ENCODE measurements around the gene DHRSX. TPM values are rescaled to one million over a fixed set of nuclear protein-coding genes. Genes with fewer than 3 reads are reported as not detected.

DHRSX gene
- total and polyA plus RNA-seq, 2 of the 8 experiments (the other 6 are each of a cell fraction or from before 2014, with no cell fraction given): 35.1 to 43.4 TPM

DNA sequence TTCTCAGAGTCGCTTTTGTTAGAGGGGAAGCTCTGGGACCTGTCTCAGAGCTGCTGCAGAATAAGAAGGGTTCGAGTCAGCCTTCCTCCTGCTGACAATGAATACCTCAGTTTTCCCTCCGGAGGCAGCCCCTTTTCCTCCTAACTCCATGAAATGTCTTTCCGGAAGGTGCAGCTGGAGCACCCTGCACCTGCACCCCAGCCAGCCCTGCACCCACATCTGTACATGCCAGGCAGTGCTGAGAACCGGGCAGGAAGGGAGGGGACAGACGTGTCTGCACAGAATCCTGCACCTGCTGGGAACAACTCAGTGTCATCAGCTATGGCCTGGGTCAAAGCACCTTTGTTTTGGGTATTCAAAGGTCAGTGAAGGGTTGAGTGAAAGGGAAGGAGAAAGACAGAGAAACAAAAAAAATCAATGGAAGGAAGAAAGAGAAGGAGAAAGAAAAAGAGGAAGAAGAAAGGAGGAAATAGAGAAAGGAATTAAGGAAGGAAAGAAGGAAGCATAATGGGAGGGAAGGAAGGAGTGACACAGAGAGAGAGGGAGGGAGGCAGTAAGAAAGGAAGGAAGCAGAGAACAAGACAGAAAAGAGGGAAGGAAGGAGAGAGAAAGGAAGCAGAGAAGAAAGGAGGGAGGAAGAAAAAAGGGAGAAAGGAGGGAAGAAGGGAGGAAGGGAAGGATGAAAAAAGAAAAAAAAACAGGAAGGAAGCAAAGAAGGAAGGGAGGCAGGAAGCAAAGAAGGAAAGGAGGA, 273.7 kb downstream of the DHRSX start:
- H4K8ac ChIP-seq (ENCODE audit: extremely low read depth, insufficient read depth, low read length): no peak overlapping the region
- no peak overlapping the region for H3K14ac ChIP-seq (ENCODE audit: insufficient read length)
- peaks cover 12 to 24% of the 10 kb centered on the region in 2 experiments for H3K9me3 ChIP-seq (ENCODE audit: insufficient read depth in 2 of 2, low read depth in 1 of 2, low read length in 1 of 2)
- 85% methylated on average over 5 of the region's 6 CpGs; no CpG with 5 or more reads in 1 of the 2 experiments for WGBS, 2 experiments (ENCODE audit: extremely low coverage in 1 of 2, insufficient coverage in 1 of 2, insufficient read length in 1 of 2, insufficient replicate concordance in 2 of 2, low coverage in 1 of 2, low lambda C conversion rate in 2 of 2, missing lambda C conversion rate in 1 of 2)
- ChIA-PET POLR2A (ENCODE audit: partially characterized antibody) (no interaction called here), CTCF (ENCODE audit: partially characterized antibody) (no interaction called here)
- no peak overlapping the region for H3K4me3 ChIP-seq (ENCODE audit: extremely low read depth in 1 of 4, insufficient read depth in 2 of 4, low read depth in 3 of 4, low read length in 4 of 4)
- no peak overlapping the region for H2BK120ac ChIP-seq (replicated peaks; ENCODE audit: low read depth, low read length)
- H3K79me2 ChIP-seq (ENCODE audit: control insufficient read depth in 1 of 2, insufficient read depth in 2 of 2, low read length in 2 of 2): peaks cover 0 to 4% of the 10 kb centered on the region in 2 experiments; a peak in 2 of 4 replicates
- no peak overlapping the region for H4K91ac ChIP-seq (replicated peaks; ENCODE audit: insufficient read length, low read length)
- peaks cover 0 to 3% (median 0%) of the 10 kb centered on the region in 4 experiments; a peak in 1 of 7 replicates for H3K4me1 ChIP-seq (replicated peaks in 1 of 4; ENCODE audit: control insufficient read depth in 3 of 4, insufficient read depth in 4 of 4, low read length in 3 of 4)
- peaks cover 5% of the 10 kb centered on the region for H3K23me2 ChIP-seq (ENCODE audit: low read depth, low read length)
- peaks cover 7% of the 10 kb centered on the region; the same call in 1 of the 2 replicates for H3K79me1 ChIP-seq (ENCODE audit: low read depth, low read length)
- no peak overlapping the region for H3K27ac ChIP-seq (ENCODE audit: low read depth, low read length)
- no peak overlapping the region for H2BK20ac ChIP-seq (ENCODE audit: low read length)
- H3K18ac ChIP-seq (ENCODE audit: extremely low read depth, low read length): no peak overlapping the region
- no peaks in the 10 kb centered on the region for H3K27me3 ChIP-seq (replicated peaks in 1 of 4; ENCODE audit: control insufficient read depth in 3 of 4, extremely low read depth in 1 of 4, insufficient read depth in 3 of 4, low read length in 3 of 4)
- H4K20me1 ChIP-seq (replicated peaks in 1 of 2; ENCODE audit: control insufficient read depth in 1 of 2, insufficient read depth in 2 of 2, low read length in 2 of 2): peaks cover 0 to 10% of the 10 kb centered on the region in 2 experiments
- H2AFZ ChIP-seq (ENCODE audit: low read length): no peak overlapping the region
- no peak overlapping the region for H3K56ac ChIP-seq (replicated peaks; ENCODE audit: insufficient read length, low read depth, low read length)
- no peak overlapping the region for H3K4me2 ChIP-seq (ENCODE audit: insufficient read depth in 1 of 2, low read depth in 2 of 2, low read length in 2 of 2)
- H2AK5ac ChIP-seq (ENCODE audit: low read depth, low read length): no peak overlapping the region
- H3K4ac ChIP-seq (replicated peaks; ENCODE audit: insufficient read length, low read depth, low read length): no peak overlapping the region
- no peak overlapping the region for H2BK5ac ChIP-seq (ENCODE audit: low read depth, low read length)
- H4K5ac ChIP-seq (ENCODE audit: insufficient read length, low read depth, low read length): no peak overlapping the region
- FAIRE-seq (no peak), DNase-seq (ENCODE audit: low read depth in 1 of 2, low spot score in 2 of 2) (no peak)
- no peak overlapping the region for H2BK15ac ChIP-seq (ENCODE audit: low read length)
- H3K36me3 ChIP-seq (ENCODE audit: control insufficient read depth in 2 of 4, insufficient read depth in 4 of 4, low read length in 3 of 4): peaks cover 0 to 21% (median 6%) of the 10 kb centered on the region in 4 experiments; a peak in 4 of 8 replicates
- H2BK12ac ChIP-seq (ENCODE audit: low read depth, low read length): no peak overlapping the region
- H3K9ac ChIP-seq (replicated peaks in 1 of 4; ENCODE audit: extremely low read depth in 1 of 4, low read depth in 3 of 4, low read length in 3 of 4): no peak overlapping the region
- H3K23ac ChIP-seq (ENCODE audit: insufficient read length): no peak overlapping the region
- TF ChIP-seq GABPA (IDR thresholded peaks at IDR 0.05; ENCODE audit: borderline replicate concordance, insufficient read depth, low read length): no peak
- no peak for TF ChIP-seq SIX5 (IDR thresholded peaks at IDR 0.05; ENCODE audit: low read depth, low read length)
- no peak for TF ChIP-seq SP2 (IDR thresholded peaks at IDR 0.05; ENCODE audit: low read length)
- TF ChIP-seq ZNF274 (IDR thresholded peaks at IDR 0.05; ENCODE audit: borderline replicate concordance, extremely low read depth, low read length): no peak
- no peak for TF ChIP-seq CREB1 (IDR thresholded peaks at IDR 0.05)
- no peak for TF ChIP-seq CTBP2 (IDR thresholded peaks at IDR 0.05; ENCODE audit: borderline replicate concordance, insufficient read depth, insufficient read length, low read length)
- no peak for TF ChIP-seq KDM5A (IDR thresholded peaks at IDR 0.05; ENCODE audit: low read length)
- no peak for TF ChIP-seq TAF7 (optimal IDR thresholded peaks at IDR 0.05; ENCODE audit: borderline replicate concordance, low read depth, low read length)
- TF ChIP-seq FOSL1 (IDR thresholded peaks at IDR 0.05; ENCODE audit: insufficient read depth, low read depth, low read length): no peak
- no peak for TF ChIP-seq JUN (IDR thresholded peaks at IDR 0.05; ENCODE audit: low read depth, low read length)
- TF ChIP-seq TAF1 (IDR thresholded peaks at IDR 0.05; ENCODE audit: low read depth, low read length): no peak
- no peak for TF ChIP-seq KDM4A (IDR thresholded peaks at IDR 0.05; ENCODE audit: low read depth, low read length, severe bottlenecking)
- TF ChIP-seq SIN3A (conservative IDR thresholded peaks at IDR 0.05 in 1 of 2, IDR thresholded peaks at IDR 0.05 in 1 of 2; ENCODE audit: low read depth in 1 of 2, low read length in 2 of 2): no peak
